Smooth muscle cell (in vitro differentiated cells): Measurements from ENCODE around the gene SMYD2. TPM values are rescaled to one million over a fixed set of nuclear protein-coding genes. Genes with fewer than 3 reads are reported as not detected.

ENCODE experiments used
- DNase-seq: peaks from one replicate; lab custom pipeline; 2025; ENCODE audit not compliant: unreplicated experiment; lab: John Stamatoyannopoulos, UW
- H2AFZ ChIP-seq: fragments of 200-600 bp; sonication (generic); 2 replicates; pipeline ENCODE4 v1.6.0; 2016; ENCODE audit warnings: antibody characterized with exemption, low read depth, mild to moderate bottlenecking
- H3F3A ChIP-seq: fragments of 200-600 bp; sonication (generic); 2 replicates; pipeline ENCODE4 v1.6.0; 2017; ENCODE audit warnings: antibody characterized with exemption, low read depth
- H3K27ac ChIP-seq: fragments of 200-600 bp; sonication (generic); 2 replicates; pipeline ENCODE4 v1.5.1; 2016; ENCODE audit warnings: low read depth, mild to moderate bottlenecking
- H3K27me3 ChIP-seq: fragments of 200-600 bp; sonication (generic); 2 replicates; pipeline ENCODE4 v1.6.1; 2016; ENCODE audit warnings: low read depth, mild to moderate bottlenecking
- H3K36me3 ChIP-seq: fragments of 200-600 bp; sonication (generic); 2 replicates; pipeline ENCODE4 v1.5.1; 2016; ENCODE audit warnings: low read depth
- H3K4me1 ChIP-seq: fragments of 200-600 bp; sonication (generic); 2 replicates; pipeline ENCODE4 v1.5.1; 2016; ENCODE audit warnings: low read depth
- H3K4me2 ChIP-seq: fragments of 200-600 bp; sonication (generic); 2 replicates; pipeline ENCODE4 v1.6.0; 2016; ENCODE audit warnings: mild to moderate bottlenecking
- H3K4me3 ChIP-seq: fragments of 200-600 bp; sonication (generic); 2 replicates; pipeline ENCODE4 v1.5.1; 2016; ENCODE audit warnings: mild to moderate bottlenecking
- H3K79me2 ChIP-seq: fragments of 200-600 bp; sonication (generic); 2 replicates; pipeline ENCODE4 v1.6.0; 2016; ENCODE audit warnings: low read depth, mild to moderate bottlenecking
- H3K9ac ChIP-seq: fragments of 200-600 bp; sonication (generic); 2 replicates; pipeline ENCODE4 v1.6.0; 2016; ENCODE audit warnings: low read depth
- H3K9me3 ChIP-seq: fragments of 200-600 bp; sonication (generic); replicated peaks from 2 replicates; pipeline ENCODE4 v1.5.1; 2016; ENCODE audit warnings: low read depth
- H4K20me1 ChIP-seq: fragments of 200-600 bp; sonication (generic); 2 replicates; pipeline ENCODE4 v1.6.0; 2016; ENCODE audit warnings: low read depth
- CTCF ChIP-seq: fragments of 200-600 bp; sonication (generic); IDR thresholded peaks from 2 replicates; pipeline ENCODE4 v1.5.1; 2017; ENCODE audit warnings: borderline replicate concordance, mild to moderate bottlenecking, antibody characterized with exemption; ENCODE audit not compliant: insufficient read depth, poor library complexity, severe bottlenecking
- WGBS: methylation state at CpG from one replicate; pipeline ENCODE4 v1.1.7; 2016; ENCODE audit warnings: low lambda C conversion rate; 5-methylcytosine and 5-hydroxymethylcytosine counted together
- polyA plus RNA-seq: library from polyadenylated mRNA; unstranded; fragments of >200 nt; fragmentation: Nextera tagmentation; extraction: Ambion mirVana; gene quantifications from 2 replicates; pipeline ENCODE4 v1.2.1, GENCODE V29; 2016
- total RNA-seq: library from RNA; depleted of rRNA; stranded (reverse); fragments of >200 nt; gene quantifications from 2 replicates; pipeline ENCODE4 v1.2.3, GENCODE V29; 2014

Gene SMYD2
- total and polyA plus RNA-seq, 2 experiments from 2014 or later: 31.1 to 39.7 TPM

GRCh38 chr1:214372092-214372491 lies 91.1 kb downstream of the SMYD2 start:
- Histone ChIP-seq H2AFZ (no peak overlapping the region), H3K27ac (no peak overlapping the region), H4K20me1 (no peaks in the 10 kb centered on the region), H3K4me1 (no peaks in the 10 kb centered on the region), H3K4me3 (no peak overlapping the region), H3K9ac (no peak overlapping the region), H3K36me3 (peaks cover 10% of the 10 kb centered on the region), H3K27me3 (no peaks in the 10 kb centered on the region), H3F3A (no peaks in the 10 kb centered on the region), H3K9me3 (no peaks in the 10 kb centered on the region), H3K4me2 (no peak overlapping the region), H3K79me2 (no peaks in the 10 kb centered on the region)
- TF ChIP-seq CTCF: no peak
- no peak for DNase-seq
- 59% methylated on average over 5 of the region's 5 CpGs for WGBS

- 93% methylated on average over 2 of the region's 2 CpGs for WGBS
- no peak for TF ChIP-seq CTCF
Observed at GRCh38 chr1:214377485-214377884, 96.5 kb downstream of the SMYD2 start.

DNA sequence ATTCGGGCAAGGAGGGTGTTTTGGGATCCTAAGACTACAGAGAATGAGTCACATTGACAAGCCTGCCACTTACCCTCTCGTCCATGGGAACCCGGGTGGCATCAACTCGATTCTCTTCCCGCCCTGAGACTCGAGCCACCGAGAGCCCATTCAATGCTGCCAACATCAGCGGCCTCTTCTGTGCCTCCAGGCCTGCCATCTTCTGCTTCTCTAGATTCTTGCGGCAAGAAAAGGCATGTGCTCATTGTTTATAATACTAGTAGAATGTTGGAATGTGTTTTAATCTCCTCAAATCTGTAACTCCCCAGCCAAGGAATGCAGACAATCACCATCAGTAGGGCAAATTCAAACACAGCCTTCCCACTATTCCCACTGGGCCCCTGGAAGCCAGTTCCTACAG lies 96.9 kb downstream of the SMYD2 start:
- Histone ChIP-seq H3K27me3 (no peaks in the 10 kb centered on the region), H3F3A (no peaks in the 10 kb centered on the region), H3K9ac (no peak overlapping the region), H3K79me2 (no peaks in the 10 kb centered on the region), H3K4me3 (no peak overlapping the region), H4K20me1 (no peaks in the 10 kb centered on the region), H3K4me1 (peaks cover 12% of the 10 kb centered on the region), H3K36me3 (peaks cover 5% of the 10 kb centered on the region), H2AFZ (no peak overlapping the region), H3K27ac (peak overlapping the region; percentile 67), H3K9me3 (no peaks in the 10 kb centered on the region), H3K4me2 (peak overlapping the region; percentile 74)
- no peak for TF ChIP-seq CTCF
- 59% methylated on average over 9 of the region's 9 CpGs for WGBS
- no peak for DNase-seq

More at GRCh38 chr1:214377485-214377884, 96.5 kb downstream of the SMYD2 start:
- H3K9me3 ChIP-seq: no peaks in the 10 kb centered on the region
- no peaks in the 10 kb centered on the region for H3K27me3 ChIP-seq
- peak overlapping the region; percentile 16 for H3K4me2 ChIP-seq
- H4K20me1 ChIP-seq: no peaks in the 10 kb centered on the region
- no peak overlapping the region for H3K9ac ChIP-seq
- peaks cover 1% of the 10 kb centered on the region for H3K36me3 ChIP-seq
- no peaks in the 10 kb centered on the region for H3F3A ChIP-seq
- H2AFZ ChIP-seq: no peak overlapping the region
- H3K27ac ChIP-seq: peak overlapping the region; percentile 67
- DNase-seq: no peak
- H3K4me3 ChIP-seq: no peak overlapping the region
- H3K4me1 ChIP-seq: peaks cover 12% of the 10 kb centered on the region
- H3K79me2 ChIP-seq: no peaks in the 10 kb centered on the region

- Histone ChIP-seq H3F3A (no peaks in the 10 kb centered on the region), H3K4me1 (peaks cover 12% of the 10 kb centered on the region), H3K9me3 (no peaks in the 10 kb centered on the region), H3K36me3 (peaks cover 10% of the 10 kb centered on the region), H4K20me1 (no peaks in the 10 kb centered on the region), H3K27ac (peak overlapping the region; percentile 67), H3K9ac (no peak overlapping the region), H3K79me2 (no peaks in the 10 kb centered on the region), H3K4me3 (no peak overlapping the region), H3K4me2 (peak overlapping the region; percentile 74), H2AFZ (no peak overlapping the region), H3K27me3 (no peaks in the 10 kb centered on the region)
- WGBS: 67% methylated on average over 8 of the region's 8 CpGs
- DNase-seq: no peak
- TF ChIP-seq CTCF: no peak
Observed at GRCh38 chr1:214378492-214378891, 97.5 kb downstream of the SMYD2 start.
